Type B pancreatic cell (in vitro differentiated cells): ENCODE measurements around the gene TEX19. TPM values are rescaled to one million over a fixed set of nuclear protein-coding genes. Genes with fewer than 3 reads are reported as not detected.
"Not testable (repeated sequence)": the region's sequence is repeated elsewhere in the genome, so short reads cannot be mapped to it uniquely, and the experiment has no call there.

Experiments
- DNase-seq: peaks from one replicate; pipeline ENCODE4 v3.0.0; 2021; ENCODE audit warnings: mixed read lengths; ENCODE audit not compliant: unreplicated experiment; ENCODE audit errors: extremely low spot score
- H3K27ac Mint-ChIP-seq: 2 replicates; pipeline ENCODE4 v1.8.0; 2021; ENCODE audit warnings: mild to moderate bottlenecking, mixed read lengths
- H3K27me3 Mint-ChIP-seq: 2 replicates; pipeline ENCODE4 v1.8.0; 2021; ENCODE audit warnings: mixed read lengths
- H3K36me3 Mint-ChIP-seq: 2 replicates; pipeline ENCODE4 v1.8.0; 2021; ENCODE audit warnings: mixed read lengths
- H3K4me1 Mint-ChIP-seq: one replicate; pipeline ENCODE4 v1.8.0; 2021; ENCODE audit warnings: mixed read lengths; ENCODE audit not compliant: unreplicated experiment
- H3K4me3 Mint-ChIP-seq: 2 replicates; pipeline ENCODE4 v1.8.0; 2021; ENCODE audit warnings: mild to moderate bottlenecking, mixed read lengths
- H3K9me3 Mint-ChIP-seq: 2 replicates; pipeline ENCODE4 v1.8.0; 2021; ENCODE audit warnings: mixed read lengths
- total RNA-seq: library from RNA; stranded (reverse); gene quantifications from 2 replicates; pipeline ENCODE4 v1.2.1, GENCODE V29; 2021; ENCODE audit warnings: low replicate concordance
- TF ChIP-seq, protein P1 (sequence below): fragments of 200-600 bp; sonication (generic); conservative IDR thresholded peaks from 2 replicates; pipeline ENCODE4 v1.5.0; 2021; ENCODE audit warnings: antibody characterized with exemption, mild to moderate bottlenecking

TEX19 gene
- total RNA-seq, 1 donor from 2014 or later, result 0.14 TPM

DNA sequence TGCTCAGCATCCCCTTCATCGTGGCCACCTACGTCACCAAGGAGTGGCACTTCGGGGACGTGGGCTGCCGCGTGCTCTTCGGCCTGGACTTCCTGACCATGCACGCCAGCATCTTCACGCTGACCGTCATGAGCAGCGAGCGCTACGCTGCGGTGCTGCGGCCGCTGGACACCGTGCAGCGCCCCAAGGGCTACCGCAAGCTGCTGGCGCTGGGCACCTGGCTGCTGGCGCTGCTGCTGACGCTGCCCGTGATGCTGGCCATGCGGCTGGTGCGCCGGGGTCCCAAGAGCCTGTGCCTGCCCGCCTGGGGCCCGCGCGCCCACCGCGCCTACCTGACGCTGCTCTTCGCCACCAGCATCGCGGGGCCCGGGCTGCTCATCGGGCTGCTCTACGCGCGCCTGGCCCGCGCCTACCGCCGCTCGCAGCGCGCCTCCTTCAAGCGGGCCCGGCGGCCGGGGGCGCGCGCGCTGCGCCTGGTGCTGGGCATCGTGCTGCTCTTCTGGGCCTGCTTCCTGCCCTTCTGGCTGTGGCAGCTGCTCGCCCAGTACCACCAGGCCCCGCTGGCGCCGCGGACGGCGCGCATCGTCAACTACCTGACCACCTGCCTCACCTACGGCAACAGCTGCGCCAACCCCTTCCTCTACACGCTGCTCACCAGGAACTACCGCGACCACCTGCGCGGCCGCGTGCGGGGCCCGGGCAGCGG lies 15.7 kb downstream of the TEX19 start:
- Mint-ChIP-seq H3K36me3 (no peaks in the 10 kb centered on the region), H3K4me3 (no peak overlapping the region), H3K4me1 (peaks cover 9% of the 10 kb centered on the region), H3K9me3 (no peaks in the 10 kb centered on the region), H3K27me3 (peaks cover 28% of the 10 kb centered on the region), H3K27ac (no peak overlapping the region)
- no peak for DNase-seq
- TF ChIP-seq, protein P1, sequence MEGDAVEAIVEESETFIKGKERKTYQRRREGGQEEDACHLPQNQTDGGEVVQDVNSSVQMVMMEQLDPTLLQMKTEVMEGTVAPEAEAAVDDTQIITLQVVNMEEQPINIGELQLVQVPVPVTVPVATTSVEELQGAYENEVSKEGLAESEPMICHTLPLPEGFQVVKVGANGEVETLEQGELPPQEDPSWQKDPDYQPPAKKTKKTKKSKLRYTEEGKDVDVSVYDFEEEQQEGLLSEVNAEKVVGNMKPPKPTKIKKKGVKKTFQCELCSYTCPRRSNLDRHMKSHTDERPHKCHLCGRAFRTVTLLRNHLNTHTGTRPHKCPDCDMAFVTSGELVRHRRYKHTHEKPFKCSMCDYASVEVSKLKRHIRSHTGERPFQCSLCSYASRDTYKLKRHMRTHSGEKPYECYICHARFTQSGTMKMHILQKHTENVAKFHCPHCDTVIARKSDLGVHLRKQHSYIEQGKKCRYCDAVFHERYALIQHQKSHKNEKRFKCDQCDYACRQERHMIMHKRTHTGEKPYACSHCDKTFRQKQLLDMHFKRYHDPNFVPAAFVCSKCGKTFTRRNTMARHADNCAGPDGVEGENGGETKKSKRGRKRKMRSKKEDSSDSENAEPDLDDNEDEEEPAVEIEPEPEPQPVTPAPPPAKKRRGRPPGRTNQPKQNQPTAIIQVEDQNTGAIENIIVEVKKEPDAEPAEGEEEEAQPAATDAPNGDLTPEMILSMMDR, result no peak

- no peak overlapping the region for H3K4me3 Mint-ChIP-seq
- TF ChIP-seq, protein P1, result no peak
- no peaks in the 10 kb centered on the region for H3K9me3 Mint-ChIP-seq
- H3K27me3 Mint-ChIP-seq, result peaks cover 28% of the 10 kb centered on the region
- DNase-seq, result no peak
- no peaks in the 10 kb centered on the region for H3K36me3 Mint-ChIP-seq
- H3K27ac Mint-ChIP-seq, result no peak overlapping the region
- peaks cover 9% of the 10 kb centered on the region for H3K4me1 Mint-ChIP-seq
Measured at GRCh38 chr17:82375359-82376041, 16.5 kb downstream of the TEX19 start.

- H3K4me3 Mint-ChIP-seq, result no peak overlapping the region
- no peaks in the 10 kb centered on the region for H3K9me3 Mint-ChIP-seq
- H3K27ac Mint-ChIP-seq, result no peak overlapping the region
- no peaks in the 10 kb centered on the region for H3K36me3 Mint-ChIP-seq
- peaks cover 9% of the 10 kb centered on the region for H3K4me1 Mint-ChIP-seq
- TF ChIP-seq, protein P1, result no peak
- DNase-seq, result no peak
- H3K27me3 Mint-ChIP-seq, result peaks cover 26% of the 10 kb centered on the region
Measured at GRCh38 chr17:82376042-82376730, 17.1 kb downstream of the TEX19 start.

DNA sequence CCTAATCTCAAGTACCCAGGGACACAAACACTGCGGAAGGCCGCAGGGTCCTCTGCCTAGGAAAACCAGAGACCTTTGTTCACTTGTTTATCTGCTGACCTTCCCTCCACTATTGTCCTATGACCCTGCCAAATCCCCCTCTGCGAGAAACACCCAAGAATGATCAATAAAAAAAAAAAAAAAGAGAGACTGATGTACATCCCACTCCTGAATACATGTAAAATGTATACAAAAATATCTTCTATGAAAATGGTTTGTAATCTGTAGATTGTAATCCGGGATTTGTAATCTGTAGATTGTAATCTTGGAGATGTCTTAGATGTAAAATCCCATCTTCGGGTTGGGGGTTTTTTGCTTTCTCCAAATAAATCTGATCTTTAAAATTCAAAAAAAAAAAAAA lies 18.2 kb downstream of the TEX19 start:
- DNase-seq, H3K4me1 Mint-ChIP-seq, H3K36me3 Mint-ChIP-seq, H3K9me3 Mint-ChIP-seq, H3K4me3 Mint-ChIP-seq, H3K27ac Mint-ChIP-seq: not testable (repeated sequence)
- H3K27me3 Mint-ChIP-seq, result peaks cover 25% of the 10 kb centered on the region

DNA sequence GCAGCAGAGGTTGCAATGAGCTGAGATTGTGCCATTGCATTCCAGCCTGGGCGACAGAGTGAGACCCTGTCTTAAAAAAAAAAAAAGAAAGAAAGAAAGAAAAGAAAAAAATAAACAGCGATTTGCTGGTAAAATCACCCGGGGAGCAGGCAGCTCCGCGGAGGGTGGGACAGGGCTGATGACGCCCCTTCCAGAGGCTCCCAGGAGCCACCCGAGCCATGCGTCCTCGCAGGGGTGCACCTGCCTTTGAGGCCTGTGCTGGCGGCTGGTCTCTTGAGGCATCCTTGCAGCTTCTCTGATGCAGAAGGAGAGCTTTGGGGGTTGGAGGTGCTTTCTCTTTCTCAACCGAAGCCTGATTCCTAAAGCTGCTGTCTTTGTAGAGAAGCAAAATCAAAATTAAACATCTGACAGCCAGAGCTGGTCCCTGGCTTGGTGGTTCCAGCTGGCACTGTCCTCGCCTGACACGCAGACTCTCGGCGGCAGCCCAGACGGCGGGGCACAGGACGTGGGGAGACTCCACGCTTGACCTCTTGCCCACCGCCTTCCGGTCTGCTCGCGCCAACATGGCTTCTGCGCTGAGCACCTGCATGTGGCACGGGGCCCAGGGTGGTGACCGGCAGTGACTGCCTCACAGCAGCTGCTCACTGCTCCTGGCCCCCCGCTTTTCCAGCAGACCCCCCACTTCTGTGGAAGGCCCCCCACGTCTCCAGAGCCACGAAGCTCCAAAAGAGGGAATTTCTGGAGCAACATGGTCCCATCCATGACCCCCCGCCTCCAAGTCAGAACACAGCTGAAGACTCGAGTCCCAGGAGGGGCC lies 19.1 kb downstream of the TEX19 start:
- Mint-ChIP-seq H3K27me3 (peaks cover 17% of the 10 kb centered on the region), H3K4me1 (peaks cover under 1% of the 10 kb centered on the region), H3K9me3 (no peaks in the 10 kb centered on the region), H3K36me3 (no peaks in the 10 kb centered on the region), H3K27ac (no peak overlapping the region), H3K4me3 (no peak overlapping the region)
- TF ChIP-seq, protein P1, result no peak
- DNase-seq, result no peak
